ENCODE data around the gene APCDD1L.

- TF ChIP-seq SUZ12 (IDR thresholded peaks at IDR 0.05) = no peak
- no peak for TF ChIP-seq HDGF (IDR thresholded peaks at IDR 0.05; ENCODE audit: borderline replicate concordance)
- TF ChIP-seq TARDBP (IDR thresholded peaks at IDR 0.05) = no peak
- TF ChIP-seq ELF4 (IDR thresholded peaks at IDR 0.05) = no peak
- peak; percentile 24; the same call in 1 of the 2 replicates for TF ChIP-seq PKNOX1 (IDR thresholded peaks at IDR 0.05)
Measured at GRCh38 chr20:58421497-58421850, 93.7 kb downstream of the APCDD1L start.
